Measurements from ENCODE around the gene PTCD1.
"Not testable (repeated sequence)": the region's sequence is repeated elsewhere in the genome, so short reads cannot be mapped to it uniquely, and the experiment has no call there.

PTCD1 gene

GRCh38 chr7:99448855-99449254 lies 10.3 kb upstream of the PTCD1 start:
- no peak for DNase-seq (ENCODE audit: low read depth)

GRCh38 chr7:99447943-99448342 lies 9.3 kb upstream of the PTCD1 start:
- DNase-seq (ENCODE audit: low read depth) = no peak

DNA sequence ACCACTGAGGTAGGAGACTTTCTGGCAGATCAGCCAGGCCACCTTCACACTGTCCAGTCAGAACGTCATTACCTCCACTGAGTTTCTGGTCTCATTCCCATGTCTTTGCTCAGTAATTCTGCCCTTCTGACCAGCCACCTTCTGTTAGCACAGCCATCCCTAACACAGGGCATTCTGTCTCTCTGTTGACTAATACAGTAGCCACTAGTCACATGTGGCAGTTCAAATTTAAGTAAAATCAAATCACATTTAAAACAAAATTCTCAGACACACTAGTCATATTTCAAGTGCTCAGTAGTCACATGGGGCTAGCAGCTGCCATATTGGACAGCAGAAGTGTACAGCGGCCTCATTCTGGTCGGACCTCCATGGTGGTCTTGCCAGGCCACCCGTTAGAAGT lies 7.5 kb upstream of the PTCD1 start:
- no peak for DNase-seq (ENCODE audit: low read depth)

- DNase-seq (ENCODE audit: low read depth) = no peak
Observed at GRCh38 chr7:99440195-99440594, 1.6 kb upstream of the PTCD1 start.

DNA sequence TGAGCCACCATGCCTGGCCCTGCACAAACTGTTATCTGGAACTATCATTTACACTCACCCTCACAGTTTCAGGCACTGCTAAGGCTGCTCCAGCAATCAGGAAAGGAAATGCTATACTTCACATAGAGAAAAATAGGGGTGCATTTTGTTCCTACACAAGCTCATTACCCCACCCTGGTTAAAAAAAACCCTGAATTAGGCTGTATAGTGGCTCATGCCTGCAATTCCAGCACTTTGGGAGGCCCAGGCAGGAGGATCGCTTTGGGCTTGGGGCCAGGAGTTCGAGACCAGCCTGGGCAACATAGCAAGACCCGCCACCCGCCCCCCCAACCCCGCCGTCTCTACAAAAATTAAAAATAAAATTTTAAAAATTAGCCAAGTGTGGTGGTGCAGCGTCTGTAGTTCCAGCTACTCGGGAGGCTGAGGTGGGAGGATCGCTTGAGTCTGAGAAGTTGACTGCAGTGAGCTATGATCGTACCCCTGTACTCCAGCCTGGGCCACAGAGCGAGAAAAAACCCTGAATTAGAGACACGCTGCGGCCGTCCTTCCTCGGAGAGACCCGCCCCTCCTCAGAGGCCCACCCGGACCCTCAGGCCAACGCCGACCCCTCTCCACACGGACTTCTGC lies 539 bp downstream of the PTCD1 start:
- no peak for DNase-seq (ENCODE audit: low read depth)

- no peak for DNase-seq (ENCODE audit: low read depth)
Observed at GRCh38 chr7:99433158-99433557, 5.4 kb downstream of the PTCD1 start.

GRCh38 chr7:99431756-99432540 lies 6.7 kb downstream of the PTCD1 start:
- DNase-seq (ENCODE audit: low read depth) = not testable (repeated sequence)

- no peak for DNase-seq (ENCODE audit: low read depth)
Observed at GRCh38 chr7:99429756-99430155, 8.8 kb downstream of the PTCD1 start.

- no peak for DNase-seq (ENCODE audit: low read depth)
Observed at GRCh38 chr7:99428972-99429566, 9.5 kb downstream of the PTCD1 start.

DNA sequence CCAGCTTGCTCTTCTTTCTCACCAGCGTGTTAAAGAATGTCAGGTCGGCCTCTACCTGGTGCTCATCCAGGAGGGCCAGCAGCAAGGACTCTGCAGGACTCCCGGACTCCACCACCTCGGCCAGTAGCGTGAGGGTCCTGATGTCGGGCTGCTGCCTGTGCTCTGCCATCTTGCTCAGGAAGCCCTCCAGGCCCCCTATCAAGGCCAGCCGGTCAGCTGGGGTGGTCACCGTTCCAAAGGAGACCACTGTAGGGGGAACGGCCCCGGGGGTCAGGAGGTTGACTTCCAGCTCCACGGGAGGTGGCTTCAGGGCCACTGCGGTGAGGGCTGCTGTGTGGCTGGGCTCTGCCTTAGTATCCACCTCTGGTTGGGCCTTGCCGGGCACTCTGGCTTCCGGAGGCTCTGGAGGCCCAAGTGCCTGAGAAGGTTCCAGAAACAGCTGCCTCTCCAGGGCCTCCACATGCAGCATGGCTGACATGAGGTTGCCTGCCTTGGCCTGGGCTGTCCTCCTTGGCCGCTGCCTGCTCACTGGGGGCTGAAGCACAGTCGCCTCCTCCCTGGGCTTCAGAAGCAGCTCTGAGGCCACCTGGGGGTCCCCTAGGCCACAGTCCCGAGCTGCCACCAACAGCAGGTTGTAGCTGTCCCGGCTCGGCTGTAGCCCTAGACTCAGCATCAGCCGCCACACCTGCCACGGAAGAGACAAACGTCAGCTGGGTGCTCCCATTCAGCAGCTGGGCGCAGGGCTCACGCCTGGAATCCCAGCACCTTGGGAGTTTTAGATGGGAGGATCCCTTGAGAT lies 13.5 kb downstream of the PTCD1 start:
- no peak for DNase-seq (ENCODE audit: low read depth)

- no peak for DNase-seq (ENCODE audit: low read depth)
Observed at GRCh38 chr7:99422625-99423024, 16.0 kb downstream of the PTCD1 start.

DNA sequence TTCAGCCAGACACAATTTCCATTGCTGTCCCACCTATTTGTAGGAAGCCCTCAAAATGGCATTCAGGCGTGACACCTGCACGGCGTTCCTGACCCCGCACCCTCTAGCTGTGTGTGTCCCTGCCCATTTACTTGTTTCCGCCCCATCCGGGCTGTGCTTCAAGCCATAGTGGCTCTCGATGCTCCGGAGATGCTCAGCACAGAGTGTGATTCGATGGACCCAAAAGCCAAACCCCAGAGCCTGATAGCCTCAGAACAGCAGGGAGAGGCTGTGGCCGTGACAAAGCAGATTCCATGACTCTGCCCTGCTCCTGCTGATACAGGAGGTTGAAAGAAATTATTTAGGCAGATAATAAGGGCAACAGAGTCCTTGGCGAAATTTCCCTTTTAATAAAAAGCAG lies 16.4 kb downstream of the PTCD1 start:
- no peak for DNase-seq (ENCODE audit: low read depth)

GRCh38 chr7:99420986-99421385 lies 17.6 kb downstream of the PTCD1 start:
- DNase-seq (ENCODE audit: low read depth) = no peak

GRCh38 chr7:99420213-99420612 lies 18.4 kb downstream of the PTCD1 start:
- DNase-seq (ENCODE audit: low read depth) = no peak

DNA sequence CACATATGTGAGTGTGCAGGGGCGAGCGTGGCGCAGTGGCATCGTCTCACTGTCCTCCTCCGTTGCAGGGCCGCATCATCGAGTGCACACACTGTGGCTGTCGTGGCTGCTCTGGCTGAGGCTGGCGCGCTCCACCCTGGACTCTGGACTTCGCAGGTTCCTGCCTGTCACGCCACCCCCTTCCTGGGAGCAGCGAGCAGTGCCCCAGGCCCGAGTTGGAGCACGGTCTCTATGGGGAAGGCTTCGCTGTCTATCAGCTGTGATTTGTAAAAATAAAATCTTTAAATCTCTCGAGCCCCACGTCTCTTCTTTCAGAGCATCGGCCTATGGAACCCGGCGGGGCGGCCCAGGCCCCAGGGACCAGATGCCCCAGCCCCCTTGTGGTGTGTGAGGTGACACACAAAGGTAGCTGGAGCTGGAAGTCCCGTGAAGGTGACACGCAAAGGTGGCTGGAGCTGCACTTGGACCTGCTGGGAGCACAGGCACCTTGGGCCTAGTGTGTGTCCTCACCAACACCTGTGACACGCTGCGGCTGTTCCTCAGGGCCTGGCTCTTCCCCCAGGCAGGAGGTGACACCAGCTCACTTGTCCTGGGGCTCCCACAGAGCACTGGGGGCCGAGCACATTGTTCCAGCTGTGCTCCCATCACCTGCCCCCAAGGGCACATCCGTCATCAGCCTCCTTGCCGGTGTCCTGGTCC lies 19.1 kb downstream of the PTCD1 start:
- no peak for DNase-seq (ENCODE audit: low read depth)

- DNase-seq (ENCODE audit: low read depth) = no peak
Observed at GRCh38 chr7:99418260-99418659, 20.3 kb downstream of the PTCD1 start.

DNA sequence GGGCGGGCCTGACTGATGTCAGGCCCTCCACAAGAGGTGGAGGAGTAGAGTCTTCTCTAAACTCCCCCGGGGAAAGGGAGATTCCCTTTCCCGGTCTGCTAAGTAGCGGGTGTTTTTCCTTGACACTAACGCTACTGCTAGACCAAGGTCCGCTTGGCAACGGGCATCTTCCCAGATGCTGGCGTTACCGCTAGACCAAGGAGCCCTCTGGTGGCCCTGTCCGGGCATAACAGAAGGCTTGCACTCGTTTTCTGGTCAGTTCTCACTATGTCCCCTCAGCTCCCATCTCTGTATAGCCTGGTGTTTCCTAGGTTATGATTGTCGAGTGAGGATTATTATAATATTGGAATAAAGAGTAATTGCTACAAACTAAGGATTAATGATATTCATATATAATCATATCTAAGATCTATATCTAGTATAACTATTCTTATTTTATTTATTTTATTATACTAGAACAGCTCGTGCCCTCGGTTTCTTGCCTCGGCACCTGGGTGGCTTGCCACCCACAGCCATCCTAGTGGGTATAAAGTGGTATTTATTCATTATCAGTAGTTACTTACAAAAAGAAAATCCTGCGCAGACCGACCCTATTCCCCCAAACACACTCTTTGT lies 23.0 kb downstream of the PTCD1 start:
- not testable (repeated sequence) for DNase-seq (ENCODE audit: low read depth)

GRCh38 chr7:99410635-99411034 lies 28.0 kb downstream of the PTCD1 start:
- DNase-seq (ENCODE audit: low read depth) = no peak

- DNase-seq (ENCODE audit: low read depth) = no peak
Observed at GRCh38 chr7:99409806-99410205, 28.8 kb downstream of the PTCD1 start.

DNA sequence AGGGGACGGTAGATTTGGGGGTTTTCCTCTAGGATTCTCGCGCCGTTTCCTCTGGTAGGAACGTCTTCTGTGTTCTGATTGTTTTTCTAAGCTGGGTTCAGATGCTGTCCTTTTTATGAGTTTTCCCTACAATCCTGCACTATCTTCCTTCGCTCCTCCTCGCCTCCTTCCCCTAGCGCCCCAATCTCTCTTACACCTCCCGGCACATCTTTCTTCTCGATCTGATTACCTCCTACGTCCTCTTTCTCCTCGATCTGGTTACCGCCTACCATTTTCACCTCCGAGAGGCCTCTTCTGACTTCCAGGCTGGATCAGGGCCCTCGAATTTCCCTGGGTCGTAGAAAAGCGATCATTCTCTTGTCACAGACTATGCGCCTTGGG lies 29.4 kb downstream of the PTCD1 start:
- no peak for DNase-seq (ENCODE audit: low read depth)

DNA sequence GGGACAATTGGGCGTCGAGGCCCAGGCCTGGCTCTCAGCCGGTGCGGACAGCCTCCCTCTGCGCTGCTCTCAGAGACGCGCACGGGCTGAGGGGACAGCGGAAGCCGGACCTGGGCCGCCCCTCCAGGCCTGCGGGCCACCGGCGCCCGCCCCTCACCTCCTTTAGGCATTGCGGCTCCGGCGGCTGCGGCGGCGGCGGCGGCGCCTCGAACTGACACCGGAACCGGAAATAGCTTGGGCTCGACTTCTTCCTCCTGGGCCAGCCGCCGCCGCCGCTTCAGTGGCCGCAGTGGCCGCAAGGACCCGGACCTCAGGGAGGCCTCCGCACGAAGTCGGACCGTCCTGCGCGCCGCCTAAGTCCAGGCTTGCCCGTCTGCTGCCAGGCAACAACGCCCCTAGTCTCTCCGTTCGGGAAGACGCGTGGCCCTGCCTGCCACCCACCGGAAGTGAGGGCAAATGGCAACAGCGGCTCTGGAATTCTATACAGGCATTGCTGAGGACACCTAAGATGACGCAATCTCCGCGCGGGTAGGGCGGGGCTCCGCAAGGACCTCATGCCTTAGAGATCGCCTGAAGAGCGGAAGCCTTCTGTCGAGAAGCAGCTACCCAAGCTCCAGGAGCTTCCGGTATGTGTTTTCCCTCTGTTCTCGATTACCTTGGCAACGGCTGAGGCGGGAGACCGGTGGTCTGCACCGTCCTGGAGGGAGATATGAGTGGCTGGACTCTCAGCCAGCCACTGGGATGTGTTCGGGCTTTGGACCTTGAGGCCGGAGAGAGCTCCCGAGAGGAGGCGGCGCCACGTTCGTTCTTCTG lies 30.0 kb downstream of the PTCD1 start, which contains the start of the genes BUD31 and PDAP1:
Gene BUD31 (plus strand): TSS at position 591 of the 813 bp plus-strand sequence. CDS start 2,124 bp downstream, outside the sequence.
Gene PDAP1 (minus strand): TSS at position 219 of the 813 bp plus-strand sequence. CDS start 49 bp downstream, at position 170.
- peak; percentile 92 for DNase-seq (ENCODE audit: low read depth)
